Measurements from ENCODE around the gene IL12RB2.

IL12RB2 gene

GRCh38 chr1:67307251-67308060 lies at the start of gene IL12RB2:
Gene IL12RB2 (plus strand): TSS chr1:67307873. CDS start chr1:67320369, 12,496 bp downstream.
- DNase-seq (ENCODE audit: low read depth), result no peak

GRCh38 chr1:67261680-67262079 lies 46.0 kb upstream of the IL12RB2 start:
- no peak for DNase-seq (ENCODE audit: low read depth)

GRCh38 chr1:67262735-67263134 lies 44.9 kb upstream of the IL12RB2 start:
- no peak for DNase-seq (ENCODE audit: low read depth)

- DNase-seq (ENCODE audit: low read depth), result no peak
Observed at GRCh38 chr1:67264152-67264551, 43.5 kb upstream of the IL12RB2 start.

- no peak for DNase-seq (ENCODE audit: low read depth)
Observed at GRCh38 chr1:67264899-67265298, 42.8 kb upstream of the IL12RB2 start.

GRCh38 chr1:67269061-67269460 lies 38.6 kb upstream of the IL12RB2 start:
- DNase-seq (ENCODE audit: low read depth), result no peak

GRCh38 chr1:67270541-67270940 lies 37.1 kb upstream of the IL12RB2 start:
- no peak for DNase-seq (ENCODE audit: low read depth)

GRCh38 chr1:67273591-67273990 lies 34.1 kb upstream of the IL12RB2 start:
- DNase-seq (ENCODE audit: low read depth), result no peak

GRCh38 chr1:67274623-67275325 lies 32.9 kb upstream of the IL12RB2 start:
- DNase-seq (ENCODE audit: low read depth), result no peak

GRCh38 chr1:67280696-67281095 lies 27.0 kb upstream of the IL12RB2 start:
- no peak for DNase-seq (ENCODE audit: low read depth)

- DNase-seq (ENCODE audit: low read depth), result no peak
Observed at GRCh38 chr1:67281244-67281643, 26.4 kb upstream of the IL12RB2 start.

GRCh38 chr1:67285780-67286488 lies 21.7 kb upstream of the IL12RB2 start:
- no peak for DNase-seq (ENCODE audit: low read depth)

- DNase-seq (ENCODE audit: low read depth), result no peak
Observed at GRCh38 chr1:67290236-67290635, 17.4 kb upstream of the IL12RB2 start.

- no peak for DNase-seq (ENCODE audit: low read depth)
Observed at GRCh38 chr1:67294836-67295617, 12.6 kb upstream of the IL12RB2 start.

- DNase-seq (ENCODE audit: low read depth), result no peak
Observed at GRCh38 chr1:67298762-67299161, 8.9 kb upstream of the IL12RB2 start.

- no peak for DNase-seq (ENCODE audit: low read depth)
Observed at GRCh38 chr1:67299296-67299695, 8.4 kb upstream of the IL12RB2 start.

- no peak for DNase-seq (ENCODE audit: low read depth)
Observed at GRCh38 chr1:67300561-67300960, 7.1 kb upstream of the IL12RB2 start.

GRCh38 chr1:67304023-67304422 lies 3.6 kb upstream of the IL12RB2 start:
- no peak for DNase-seq (ENCODE audit: low read depth)

GRCh38 chr1:67306547-67306946 lies 1.1 kb upstream of the IL12RB2 start:
- no peak for DNase-seq (ENCODE audit: low read depth)

- DNase-seq (ENCODE audit: low read depth), result no peak
Observed at GRCh38 chr1:67308136-67308535, 463 bp downstream of the IL12RB2 start.

GRCh38 chr1:67312615-67313014 lies 4.9 kb downstream of the IL12RB2 start:
- no peak for DNase-seq (ENCODE audit: low read depth)
